OCI-LY3 (cell line): ENCODE data around the gene PALLD.

Experiments
- EZH2phosphoT487 ChIP-seq: fragments of 200-600 bp; shearing (Covaris generic); IDR thresholded peaks from 2 replicates; pipeline ENCODE4 v1.6.1; 2018; ENCODE audit warnings: antibody characterized with exemption, mixed run types, low read depth
- TF ChIP-seq, protein P1 (sequence below): fragments of 200-600, 300-600 bp; sonication (generic); IDR thresholded peaks from 2 replicates; pipeline ENCODE4 v1.5.1; 2014; ENCODE audit warnings: antibody characterized with exemption, low read length, low read depth

GRCh38 chr4:168878623-168879022 is 381.8 kb downstream of the PALLD start:
- TF ChIP-seq, protein P1, sequence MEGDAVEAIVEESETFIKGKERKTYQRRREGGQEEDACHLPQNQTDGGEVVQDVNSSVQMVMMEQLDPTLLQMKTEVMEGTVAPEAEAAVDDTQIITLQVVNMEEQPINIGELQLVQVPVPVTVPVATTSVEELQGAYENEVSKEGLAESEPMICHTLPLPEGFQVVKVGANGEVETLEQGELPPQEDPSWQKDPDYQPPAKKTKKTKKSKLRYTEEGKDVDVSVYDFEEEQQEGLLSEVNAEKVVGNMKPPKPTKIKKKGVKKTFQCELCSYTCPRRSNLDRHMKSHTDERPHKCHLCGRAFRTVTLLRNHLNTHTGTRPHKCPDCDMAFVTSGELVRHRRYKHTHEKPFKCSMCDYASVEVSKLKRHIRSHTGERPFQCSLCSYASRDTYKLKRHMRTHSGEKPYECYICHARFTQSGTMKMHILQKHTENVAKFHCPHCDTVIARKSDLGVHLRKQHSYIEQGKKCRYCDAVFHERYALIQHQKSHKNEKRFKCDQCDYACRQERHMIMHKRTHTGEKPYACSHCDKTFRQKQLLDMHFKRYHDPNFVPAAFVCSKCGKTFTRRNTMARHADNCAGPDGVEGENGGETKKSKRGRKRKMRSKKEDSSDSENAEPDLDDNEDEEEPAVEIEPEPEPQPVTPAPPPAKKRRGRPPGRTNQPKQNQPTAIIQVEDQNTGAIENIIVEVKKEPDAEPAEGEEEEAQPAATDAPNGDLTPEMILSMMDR = no peak
- TF ChIP-seq EZH2phosphoT487 = no peak
